ENCODE results near the gene PSORS1C1.
"Not testable (repeated sequence)": the region's sequence is repeated elsewhere in the genome, so short reads cannot be mapped to it uniquely, and the experiment has no call there.

Gene PSORS1C1

GRCh38 chr6:31114541-31114878, at the start of gene PSORS1C1:
Gene PSORS1C1 (plus strand): TSS chr6:31114800. CDS start chr6:31129633, 14,833 bp downstream.
- no peak for DNase-seq

GRCh38 chr6:31065556-31065955, 49.0 kb upstream of the PSORS1C1 start:
- in situ Hi-C loops (cut with MboI; ENCODE audit: low pct_unique_long_range_greater_than_20kb, low sequenced_read_pairs) = no loop called here
- no peak for DNase-seq

More at GRCh38 chr6:31114541-31114878, at the start of gene PSORS1C1:
- in situ Hi-C loops (cut with MboI; ENCODE audit: low pct_unique_long_range_greater_than_20kb, low sequenced_read_pairs) = no loop called here

- in situ Hi-C loops (cut with MboI; ENCODE audit: low pct_unique_long_range_greater_than_20kb, low sequenced_read_pairs); DNase-seq: not testable (repeated sequence)
Observed at GRCh38 chr6:31067028-31067427, 47.6 kb upstream of the PSORS1C1 start.

GRCh38 chr6:31067891-31068668, 46.5 kb upstream of the PSORS1C1 start:
- DNase-seq; in situ Hi-C loops (cut with MboI; ENCODE audit: low pct_unique_long_range_greater_than_20kb, low sequenced_read_pairs): not testable (repeated sequence)

GRCh38 chr6:31068669-31069340, 45.8 kb upstream of the PSORS1C1 start:
- DNase-seq = peak; percentile 87
- in situ Hi-C loops (cut with MboI; ENCODE audit: low pct_unique_long_range_greater_than_20kb, low sequenced_read_pairs) = no loop called here

- DNase-seq = peak; percentile 31
- in situ Hi-C loops (cut with MboI; ENCODE audit: low pct_unique_long_range_greater_than_20kb, low sequenced_read_pairs) = no loop called here
Observed at GRCh38 chr6:31070711-31071197, 43.8 kb upstream of the PSORS1C1 start.

- DNase-seq = no peak
- in situ Hi-C loops (cut with MboI; ENCODE audit: low pct_unique_long_range_greater_than_20kb, low sequenced_read_pairs) = no loop called here
Observed at GRCh38 chr6:31074401-31074800, 40.2 kb upstream of the PSORS1C1 start.

GRCh38 chr6:31075528-31075927, 39.1 kb upstream of the PSORS1C1 start:
- DNase-seq = no peak
- in situ Hi-C loops (cut with MboI; ENCODE audit: low pct_unique_long_range_greater_than_20kb, low sequenced_read_pairs) = no loop called here

GRCh38 chr6:31076611-31077010, 38.0 kb upstream of the PSORS1C1 start:
- DNase-seq = no peak
- in situ Hi-C loops (cut with MboI; ENCODE audit: low pct_unique_long_range_greater_than_20kb, low sequenced_read_pairs) = no loop called here

GRCh38 chr6:31079656-31080261, 34.8 kb upstream of the PSORS1C1 start:
- in situ Hi-C loops (cut with MboI; ENCODE audit: low pct_unique_long_range_greater_than_20kb, low sequenced_read_pairs) = no loop called here
- peak; percentile 61 for DNase-seq

- in situ Hi-C loops (cut with MboI; ENCODE audit: low pct_unique_long_range_greater_than_20kb, low sequenced_read_pairs) = no loop called here
Observed at GRCh38 chr6:31081872-31082271, 32.7 kb upstream of the PSORS1C1 start.

GRCh38 chr6:31083742-31084354, 30.8 kb upstream of the PSORS1C1 start:
- peak; percentile 73 for DNase-seq
- in situ Hi-C loops (cut with MboI; ENCODE audit: low pct_unique_long_range_greater_than_20kb, low sequenced_read_pairs) = no loop called here

More at GRCh38 chr6:31081872-31082271, 32.7 kb upstream of the PSORS1C1 start:
- no peak for DNase-seq

GRCh38 chr6:31086788-31087440, 27.7 kb upstream of the PSORS1C1 start:
- in situ Hi-C loops (cut with MboI; ENCODE audit: low pct_unique_long_range_greater_than_20kb, low sequenced_read_pairs) = no loop called here
- no peak for DNase-seq

- peak; percentile 86 for DNase-seq
- in situ Hi-C loops (cut with MboI; ENCODE audit: low pct_unique_long_range_greater_than_20kb, low sequenced_read_pairs) = no loop called here
Observed at GRCh38 chr6:31087494-31088089, 27.0 kb upstream of the PSORS1C1 start.

GRCh38 chr6:31090275-31090972, 24.2 kb upstream of the PSORS1C1 start:
- no peak for DNase-seq
- in situ Hi-C loops (cut with MboI; ENCODE audit: low pct_unique_long_range_greater_than_20kb, low sequenced_read_pairs) = no loop called here

GRCh38 chr6:31090973-31091364, 23.6 kb upstream of the PSORS1C1 start:
- no peak for DNase-seq
- in situ Hi-C loops (cut with MboI; ENCODE audit: low pct_unique_long_range_greater_than_20kb, low sequenced_read_pairs) = no loop called here

GRCh38 chr6:31091680-31092079, 22.9 kb upstream of the PSORS1C1 start:
- in situ Hi-C loops (cut with MboI; ENCODE audit: low pct_unique_long_range_greater_than_20kb, low sequenced_read_pairs) = no loop called here
- no peak for DNase-seq

- DNase-seq = no peak
- in situ Hi-C loops (cut with MboI; ENCODE audit: low pct_unique_long_range_greater_than_20kb, low sequenced_read_pairs) = no loop called here
Observed at GRCh38 chr6:31092238-31092637, 22.4 kb upstream of the PSORS1C1 start.
